DOHH2 (cell line): ENCODE measurements around the gene CACNA1B.

Experiments used
- H3F3A ChIP-seq: fragments of 200-600 bp; sonication (generic), shearing (Covaris generic); 2 replicates; pipeline ENCODE4 v1.6.0; 2016; ENCODE audit warnings: antibody characterized with exemption, mild to moderate bottlenecking; ENCODE audit not compliant: control insufficient read depth, insufficient read depth
- H3K27ac ChIP-seq: fragments of 200-600 bp; sonication (generic); 2 replicates; pipeline ENCODE4 v1.5.1; 2014; ENCODE audit warnings: low read depth, mild to moderate bottlenecking, low read length, moderate library complexity
- H3K27me3 ChIP-seq: fragments of 200-600 bp; sonication (generic); 2 replicates; pipeline ENCODE4 v1.6.1; 2014; ENCODE audit warnings: mild to moderate bottlenecking, low read length, mixed read lengths; ENCODE audit not compliant: control insufficient read depth
- H3K36me3 ChIP-seq: fragments of 200-600 bp; sonication (generic); 2 replicates; pipeline ENCODE4 v1.6.1; 2014; ENCODE audit warnings: mild to moderate bottlenecking, low read length, moderate library complexity, mixed read lengths; ENCODE audit not compliant: control insufficient read depth
- H3K4me1 ChIP-seq: fragments of 200-600 bp; sonication (generic); 2 replicates; pipeline ENCODE4 v1.6.1; 2014; ENCODE audit warnings: mild to moderate bottlenecking, low read length, mixed read lengths; ENCODE audit not compliant: control insufficient read depth
- H3K4me2 ChIP-seq: fragments of 200-600 bp; sonication (generic); 2 replicates; pipeline ENCODE4 v1.6.0; 2014; ENCODE audit warnings: mild to moderate bottlenecking, low read length, moderate library complexity
- H3K4me3 ChIP-seq: fragments of 200-600 bp; sonication (generic); 2 replicates; pipeline ENCODE4 v1.5.1; 2014; ENCODE audit warnings: mild to moderate bottlenecking, low read length, mixed read lengths
- H3K79me2 ChIP-seq: fragments of 200-600 bp; sonication (generic); 2 replicates; pipeline ENCODE4 v1.6.1; 2014; ENCODE audit warnings: mild to moderate bottlenecking, low read length, mixed read lengths; ENCODE audit not compliant: control insufficient read depth
- H3K9me2 ChIP-seq: fragments of 200-600 bp; sonication (generic); replicated peaks from 2 replicates; pipeline ENCODE4 v1.6.1; 2014; ENCODE audit warnings: mild to moderate bottlenecking, low read length, mixed read lengths; ENCODE audit not compliant: control insufficient read depth
- H3K9me3 ChIP-seq: fragments of 200-600 bp; sonication (generic); 2 replicates; pipeline ENCODE4 v1.6.1; 2014; ENCODE audit warnings: antibody characterized with exemption, low read length, mixed read lengths; ENCODE audit not compliant: control insufficient read depth, insufficient read depth
- H4K20me1 ChIP-seq: fragments of 200-600 bp; sonication (generic); 2 replicates; pipeline ENCODE4 v1.6.0; 2014; ENCODE audit warnings: low read depth, mild to moderate bottlenecking, antibody characterized with exemption, low read length, moderate library complexity; ENCODE audit not compliant: control insufficient read depth, insufficient read depth
- EZH2phosphoT487 ChIP-seq: fragments of 200-600 bp; sonication (generic); IDR thresholded peaks from 2 replicates; pipeline ENCODE4 v1.6.1; 2017; ENCODE audit warnings: borderline replicate concordance, mild to moderate bottlenecking, antibody characterized with exemption, low read length, moderate library complexity, mixed read lengths
- TF ChIP-seq, protein P1 (sequence below): fragments of 200-600 bp; sonication (generic); IDR thresholded peaks from one replicate; pipeline ENCODE4 v1.5.1; 2014; ENCODE audit warnings: antibody characterized with exemption, mild to moderate bottlenecking, low read depth, low read length; ENCODE audit not compliant: poor library complexity, severe bottlenecking

The CACNA1B gene

DNA sequence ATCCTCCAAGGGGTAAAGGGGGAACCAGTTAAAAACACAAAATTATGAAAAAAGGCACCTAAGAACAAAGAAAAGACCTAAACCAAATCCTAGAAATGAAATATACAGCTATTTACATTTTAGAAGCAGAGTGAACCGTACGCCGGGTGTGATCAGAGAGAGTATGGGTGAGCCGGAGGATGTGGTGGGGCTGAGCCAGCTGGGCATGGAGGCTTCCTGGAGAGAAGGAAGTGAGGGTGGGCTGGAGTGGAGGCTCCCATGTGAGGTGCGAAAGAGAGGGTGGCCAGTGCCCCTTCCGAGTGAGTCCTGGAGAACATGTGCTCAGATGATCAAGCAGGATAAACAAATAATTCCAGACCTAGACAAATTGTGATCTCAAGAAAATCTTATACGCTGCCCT is 111.6 kb downstream of the CACNA1B start:
- no peaks in the 10 kb centered on the region for H3K36me3 ChIP-seq
- no peak overlapping the region for H3K4me3 ChIP-seq
- no peaks in the 10 kb centered on the region for H3K79me2 ChIP-seq
- no peaks in the 10 kb centered on the region for H3F3A ChIP-seq
- H3K27ac ChIP-seq, result no peak overlapping the region
- no peak overlapping the region for H3K4me2 ChIP-seq
- no peaks in the 10 kb centered on the region for H3K9me2 ChIP-seq
- TF ChIP-seq, protein P1, sequence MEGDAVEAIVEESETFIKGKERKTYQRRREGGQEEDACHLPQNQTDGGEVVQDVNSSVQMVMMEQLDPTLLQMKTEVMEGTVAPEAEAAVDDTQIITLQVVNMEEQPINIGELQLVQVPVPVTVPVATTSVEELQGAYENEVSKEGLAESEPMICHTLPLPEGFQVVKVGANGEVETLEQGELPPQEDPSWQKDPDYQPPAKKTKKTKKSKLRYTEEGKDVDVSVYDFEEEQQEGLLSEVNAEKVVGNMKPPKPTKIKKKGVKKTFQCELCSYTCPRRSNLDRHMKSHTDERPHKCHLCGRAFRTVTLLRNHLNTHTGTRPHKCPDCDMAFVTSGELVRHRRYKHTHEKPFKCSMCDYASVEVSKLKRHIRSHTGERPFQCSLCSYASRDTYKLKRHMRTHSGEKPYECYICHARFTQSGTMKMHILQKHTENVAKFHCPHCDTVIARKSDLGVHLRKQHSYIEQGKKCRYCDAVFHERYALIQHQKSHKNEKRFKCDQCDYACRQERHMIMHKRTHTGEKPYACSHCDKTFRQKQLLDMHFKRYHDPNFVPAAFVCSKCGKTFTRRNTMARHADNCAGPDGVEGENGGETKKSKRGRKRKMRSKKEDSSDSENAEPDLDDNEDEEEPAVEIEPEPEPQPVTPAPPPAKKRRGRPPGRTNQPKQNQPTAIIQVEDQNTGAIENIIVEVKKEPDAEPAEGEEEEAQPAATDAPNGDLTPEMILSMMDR, result no peak
- no peak for TF ChIP-seq EZH2phosphoT487
- H4K20me1 ChIP-seq, result no peaks in the 10 kb centered on the region
- no peaks in the 10 kb centered on the region for H3K9me3 ChIP-seq
- no peaks in the 10 kb centered on the region for H3K4me1 ChIP-seq
- peaks cover 7% of the 10 kb centered on the region; the same call in 1 of the 2 replicates for H3K27me3 ChIP-seq

DNA sequence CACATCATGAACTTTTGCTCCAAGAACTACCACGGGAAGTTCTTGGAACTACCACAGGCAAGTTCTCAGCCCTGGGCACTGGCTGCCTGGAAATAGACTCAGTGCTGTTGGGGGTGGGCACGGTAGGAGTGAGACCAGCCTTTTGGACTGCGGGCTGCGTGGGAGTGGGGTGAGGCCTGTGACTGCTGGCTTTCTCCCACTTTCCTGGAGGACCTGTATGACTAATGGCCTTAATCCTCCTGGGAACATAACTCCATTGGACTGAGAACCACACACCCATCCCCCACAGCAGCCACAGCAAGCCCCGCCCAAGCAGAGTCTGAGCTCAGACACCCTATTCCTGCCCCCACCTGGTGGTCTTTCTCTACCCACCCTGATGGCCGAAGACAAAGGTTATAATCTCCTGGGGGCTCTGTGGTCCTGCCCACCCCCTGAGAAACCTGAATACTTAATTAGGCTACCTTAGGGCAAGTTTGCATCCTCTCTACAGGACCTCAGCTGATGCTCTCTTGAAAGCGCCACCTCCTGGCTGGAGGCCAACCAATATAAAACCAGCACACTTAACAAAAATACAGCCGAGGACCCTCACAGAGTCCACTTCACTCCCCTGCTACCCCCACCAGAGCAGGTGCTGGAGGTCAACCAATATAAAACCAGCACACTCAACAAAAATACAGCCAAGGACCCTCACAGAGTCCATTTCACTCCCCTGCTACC is 112.6 kb downstream of the CACNA1B start:
- Histone ChIP-seq H3K4me1 (no peaks in the 10 kb centered on the region), H3K27ac (no peak overlapping the region), H3K36me3 (no peaks in the 10 kb centered on the region), H3F3A (no peaks in the 10 kb centered on the region), H4K20me1 (no peaks in the 10 kb centered on the region), H3K27me3 (peaks cover 7% of the 10 kb centered on the region; the same call in 1 of the 2 replicates), H3K4me3 (no peak overlapping the region), H3K4me2 (no peak overlapping the region), H3K9me3 (no peaks in the 10 kb centered on the region), H3K9me2 (no peaks in the 10 kb centered on the region), H3K79me2 (no peaks in the 10 kb centered on the region)
- no peak for TF ChIP-seq EZH2phosphoT487
- TF ChIP-seq, protein P1, result peak; percentile 15

DNA sequence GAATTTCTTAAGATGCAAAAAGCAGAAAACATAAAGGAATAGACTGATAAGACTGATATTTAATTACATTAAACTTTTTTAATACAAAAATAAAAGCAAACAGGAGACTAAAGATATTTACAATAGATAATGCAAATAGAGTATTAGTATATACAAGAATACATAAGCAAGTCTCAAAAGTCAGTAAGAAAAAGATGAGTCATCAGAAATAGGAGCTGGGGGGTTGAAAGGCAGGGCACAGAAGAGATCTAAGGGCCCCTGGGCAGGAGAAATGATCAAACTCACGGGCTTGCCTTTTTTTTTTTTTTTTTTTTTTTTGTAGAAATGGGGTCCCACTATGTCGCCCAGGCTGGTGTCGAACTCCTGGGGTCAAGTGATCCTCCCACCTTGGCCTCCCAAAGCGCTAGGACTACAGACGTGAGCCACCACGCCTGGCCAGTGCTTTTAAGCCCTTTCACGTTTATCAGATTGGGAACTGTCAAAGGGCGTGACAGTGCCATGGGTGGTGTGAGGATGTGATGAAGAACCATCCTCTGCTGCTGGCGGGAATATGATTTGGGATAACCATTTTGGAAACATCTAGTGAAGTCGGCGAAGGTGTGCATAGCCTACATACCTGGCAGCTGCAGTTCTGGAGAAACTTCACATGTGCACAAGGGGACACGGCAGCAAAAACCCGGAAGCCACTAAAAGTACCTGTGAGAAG is 126.1 kb downstream of the CACNA1B start:
- Histone ChIP-seq H3K79me2 (no peaks in the 10 kb centered on the region), H3F3A (no peaks in the 10 kb centered on the region), H3K4me2 (no peak overlapping the region), H3K27ac (no peak overlapping the region), H4K20me1 (no peaks in the 10 kb centered on the region), H3K4me1 (no peaks in the 10 kb centered on the region), H3K27me3 (0 out of 2 replicates have a peak, but pooled peaks cover 3% of the 10 kb centered on the region), H3K36me3 (no peaks in the 10 kb centered on the region), H3K4me3 (no peak overlapping the region), H3K9me3 (no peaks in the 10 kb centered on the region), H3K9me2 (no peaks in the 10 kb centered on the region)
- TF ChIP-seq, protein P1, result no peak
- no peak for TF ChIP-seq EZH2phosphoT487
